Activated CD4-positive, alpha-beta T cell treated with anti-CD3 and anti-CD28 coated beads for 4 hours (primary cell): ENCODE measurements around the gene ERAL1.
A peak's percentile ranks its signal among the peaks of the same experiment; 100 is the strongest.
"Not testable (repeated sequence)": the region's sequence is repeated elsewhere in the genome, so short reads cannot be mapped to it uniquely, and the experiment has no call there.

ENCODE experiments used
- DNase-seq, 2 donors: peaks; one replicate each; pipeline ENCODE4 v3.0.0-alpha.2; 2020

Gene ERAL1

DNA sequence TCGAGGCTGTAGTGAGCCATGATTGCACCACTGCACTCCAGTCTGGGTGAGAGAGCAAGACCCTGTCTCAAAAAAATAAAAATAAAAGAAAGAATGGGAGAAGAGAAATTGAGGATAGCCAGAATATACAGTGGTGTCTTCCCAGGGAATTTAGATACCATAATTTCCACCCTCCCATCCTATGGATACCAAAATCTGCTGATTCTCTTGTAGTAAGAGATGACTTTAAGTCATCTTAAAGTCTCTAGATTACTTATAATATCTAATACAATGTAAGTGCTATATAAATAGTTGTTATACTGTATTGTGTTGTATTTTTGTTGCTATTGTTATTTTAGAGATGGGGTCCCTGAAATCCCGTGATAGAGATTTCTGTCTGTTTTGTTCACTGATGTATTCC, 1.5 kb upstream of the ERAL1 start:
- no peak for DNase-seq

DNA sequence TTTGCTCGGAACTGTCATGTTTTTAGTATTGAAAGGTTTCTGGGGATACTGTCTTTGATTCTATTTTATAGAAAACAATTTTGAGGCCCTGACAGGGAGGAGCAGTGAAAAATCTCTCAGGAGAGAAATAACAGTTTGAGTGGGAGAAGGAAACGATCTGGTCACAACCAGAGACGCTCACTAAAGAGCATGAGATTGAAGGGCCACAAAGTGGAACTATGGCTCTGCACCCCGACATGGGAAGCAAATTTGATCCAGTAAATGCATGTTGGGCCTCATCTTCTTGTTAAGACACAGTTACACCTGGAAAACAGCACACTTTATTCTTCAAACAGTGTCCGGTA, 492 bp downstream of the ERAL1 start:
- DNase-seq: no peak

DNA sequence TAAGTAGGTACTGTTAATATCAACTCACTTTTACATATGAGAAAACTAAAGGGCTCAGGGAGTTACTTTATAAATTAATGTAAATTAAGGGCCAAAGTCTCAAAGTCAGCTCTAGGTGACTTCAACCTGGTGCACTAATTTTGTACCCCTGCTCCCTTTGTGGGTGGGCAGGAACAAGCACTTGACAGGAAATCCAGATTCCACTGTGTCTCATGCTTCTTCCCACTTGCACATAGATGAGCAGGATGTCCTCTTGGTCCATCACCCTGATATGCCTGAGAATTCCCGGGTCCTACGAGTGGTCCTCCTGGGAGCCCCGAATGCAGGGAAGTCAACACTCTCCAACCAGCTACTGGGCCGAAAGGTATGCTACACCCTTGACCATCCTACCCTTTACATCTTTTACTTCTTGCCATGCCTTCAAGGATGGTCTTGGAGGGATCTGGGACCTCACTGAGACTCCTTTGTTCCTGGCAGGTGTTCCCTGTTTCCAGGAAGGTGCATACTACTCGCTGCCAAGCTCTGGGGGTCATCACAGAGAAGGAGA, 1.3 kb downstream of the ERAL1 start:
- DNase-seq: no peak

DNA sequence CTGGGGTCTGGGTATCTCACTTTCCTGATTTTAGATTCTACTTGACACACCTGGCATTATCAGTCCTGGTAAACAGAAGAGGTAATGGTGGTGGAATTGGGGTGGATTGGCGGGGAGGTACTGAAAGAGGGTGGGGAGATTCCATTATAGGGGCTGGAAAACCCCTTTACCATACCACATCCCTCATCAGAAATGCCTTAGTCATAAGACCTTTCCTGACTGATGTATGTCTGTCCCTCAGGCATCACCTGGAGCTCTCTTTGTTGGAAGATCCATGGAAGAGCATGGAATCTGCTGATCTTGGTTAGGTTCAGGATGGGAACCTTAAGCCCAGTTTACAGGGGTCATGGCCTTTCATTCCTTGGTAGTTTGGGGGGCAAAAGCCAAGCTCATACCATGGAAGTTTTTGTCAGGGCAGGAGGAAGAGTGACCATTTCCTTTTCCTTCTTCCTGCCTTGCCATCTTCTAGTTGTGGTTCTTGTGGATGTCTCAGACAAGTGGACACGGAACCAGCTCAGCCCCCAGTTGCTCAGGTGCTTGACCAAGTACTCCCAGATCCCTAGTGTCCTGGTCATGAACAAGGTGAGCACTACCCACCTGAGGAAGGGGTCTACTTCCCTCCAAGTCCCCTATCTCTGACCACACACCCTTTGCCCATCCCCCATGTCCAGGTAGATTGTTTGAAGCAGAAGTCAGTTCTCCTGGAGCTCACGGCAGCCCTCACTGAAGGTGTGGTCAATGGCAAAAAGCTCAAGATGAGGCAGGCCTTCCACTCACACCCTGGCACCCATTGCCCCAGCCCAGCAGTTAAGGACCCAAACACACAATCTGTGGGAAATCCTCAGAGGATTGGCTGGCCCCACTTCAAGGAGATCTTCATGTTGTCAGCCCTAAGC, 3.3 kb downstream of the ERAL1 start:
- DNase-seq: no peak

DNA sequence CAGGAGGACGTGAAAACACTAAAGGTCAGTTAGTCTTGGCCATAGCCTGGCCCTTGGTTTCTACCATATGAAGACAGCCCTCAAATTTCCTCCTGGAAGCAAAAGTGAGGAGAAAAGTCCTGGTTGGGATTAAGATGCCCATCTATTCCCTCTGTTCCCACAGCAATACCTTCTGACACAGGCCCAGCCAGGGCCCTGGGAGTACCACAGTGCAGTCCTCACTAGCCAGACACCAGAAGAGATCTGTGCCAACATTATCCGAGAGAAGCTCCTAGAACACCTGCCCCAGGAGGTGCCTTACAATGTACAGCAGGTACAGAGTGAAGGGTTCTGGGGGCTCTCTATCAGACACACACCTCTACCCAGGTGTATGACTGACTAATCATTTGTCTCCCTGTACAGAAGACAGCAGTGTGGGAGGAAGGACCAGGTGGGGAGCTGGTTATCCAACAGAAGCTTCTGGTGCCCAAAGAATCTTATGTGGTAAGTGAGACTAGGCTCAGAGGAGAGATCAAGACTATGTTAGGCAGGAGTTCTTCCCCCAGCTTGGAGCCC, 4.1 kb downstream of the ERAL1 start:
- DNase-seq: no peak

DNA sequence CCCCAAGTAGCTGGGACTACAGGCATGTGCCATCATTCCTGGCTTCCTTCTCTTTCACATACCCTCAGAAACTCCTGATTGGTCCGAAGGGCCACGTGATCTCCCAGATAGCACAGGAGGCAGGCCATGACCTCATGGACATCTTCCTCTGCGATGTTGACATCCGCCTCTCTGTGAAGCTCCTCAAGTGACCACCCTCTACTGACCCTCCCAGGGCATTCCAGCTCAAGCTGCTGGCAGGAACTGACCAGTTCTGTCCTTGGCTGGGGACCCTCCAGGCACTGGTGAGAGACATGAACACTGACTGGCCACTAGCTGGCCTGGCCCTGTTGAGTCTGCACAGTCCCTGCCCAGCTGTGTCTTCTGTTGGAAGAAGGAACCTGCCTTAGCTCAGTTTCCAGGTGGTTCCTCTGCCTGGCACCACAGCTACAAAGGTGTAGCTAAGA, 5.6 kb downstream of the ERAL1 start:
- DNase-seq: no peak

DNA sequence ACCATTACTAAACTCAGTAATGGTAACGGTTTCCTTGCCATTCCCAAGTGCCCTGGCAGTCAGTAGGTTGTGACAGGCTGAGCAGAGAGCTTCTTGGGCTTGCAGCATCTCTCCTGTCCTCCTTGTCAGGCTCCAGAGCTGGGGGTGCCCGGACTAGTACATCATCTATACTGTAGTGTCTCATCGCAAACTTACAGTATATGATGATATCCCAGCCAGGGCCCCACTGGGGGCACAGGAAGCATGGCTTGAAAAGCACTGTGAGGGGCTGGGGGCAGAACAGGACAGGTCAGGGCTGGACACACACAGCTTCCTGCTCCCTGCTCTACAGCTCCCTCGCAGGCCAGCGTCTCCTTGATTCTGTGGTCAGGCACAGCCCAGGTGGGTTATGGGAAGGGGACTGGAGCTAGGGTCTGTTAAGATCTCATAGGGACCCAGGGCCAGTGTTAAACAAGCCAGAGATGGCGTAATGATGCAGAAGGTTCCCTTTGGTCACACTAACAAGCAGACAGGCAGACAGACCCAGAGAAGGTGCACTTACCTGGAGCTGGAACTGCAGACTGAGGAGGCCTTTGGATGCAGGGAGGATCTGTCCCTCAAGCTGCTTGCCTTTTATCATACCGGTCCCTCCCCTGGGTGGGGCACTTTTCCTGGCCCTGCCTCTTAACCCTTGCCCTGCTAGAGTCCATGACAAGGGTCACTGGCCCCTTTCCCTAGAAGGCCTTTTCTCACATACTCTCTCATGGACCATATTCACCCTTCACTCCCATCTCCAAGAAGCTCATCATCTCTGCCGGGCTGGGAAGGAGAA, 6.8 kb downstream of the ERAL1 start:
- DNase-seq: no peak

DNA sequence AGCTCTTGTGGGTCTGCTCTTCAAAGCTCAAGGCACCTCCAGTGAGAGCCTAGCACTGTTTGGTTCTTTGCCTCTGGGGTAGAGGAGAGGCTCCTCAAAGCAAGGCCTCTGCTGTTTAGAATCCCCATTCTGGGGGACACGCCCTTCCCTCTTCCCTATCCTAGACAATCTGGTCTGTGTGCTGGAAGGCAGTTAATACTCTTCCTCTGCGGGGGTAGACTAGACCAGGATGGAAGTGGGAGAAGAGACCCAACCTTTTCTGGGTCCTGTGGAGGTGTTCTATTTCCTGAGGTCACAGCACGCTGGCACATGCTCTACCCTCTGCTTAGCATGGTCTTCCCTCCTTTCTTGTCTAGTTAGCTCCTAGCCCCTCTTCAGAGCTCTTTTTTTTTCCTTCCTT, 7.7 kb downstream of the ERAL1 start:
- no peak for DNase-seq

DNA sequence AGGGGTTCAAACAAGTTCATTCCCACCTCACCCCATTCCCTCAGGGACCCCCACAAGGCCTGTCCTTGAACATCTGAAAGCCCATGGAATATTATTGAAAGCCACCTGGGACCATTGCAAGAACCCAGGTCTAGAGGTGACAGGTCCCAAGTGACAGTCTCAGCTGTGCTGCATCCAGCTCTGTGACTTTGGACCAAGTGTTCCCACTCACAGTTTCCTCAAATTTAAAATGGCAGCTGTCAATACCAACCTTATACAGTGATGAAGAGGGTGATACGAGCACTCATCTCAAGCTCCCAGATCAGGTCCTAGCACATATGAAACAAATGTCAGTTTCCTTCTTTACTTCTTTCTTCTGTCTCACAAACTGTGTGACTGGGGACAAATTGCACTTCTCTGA, 9.1 kb downstream of the ERAL1 start:
- no peak for DNase-seq

DNA sequence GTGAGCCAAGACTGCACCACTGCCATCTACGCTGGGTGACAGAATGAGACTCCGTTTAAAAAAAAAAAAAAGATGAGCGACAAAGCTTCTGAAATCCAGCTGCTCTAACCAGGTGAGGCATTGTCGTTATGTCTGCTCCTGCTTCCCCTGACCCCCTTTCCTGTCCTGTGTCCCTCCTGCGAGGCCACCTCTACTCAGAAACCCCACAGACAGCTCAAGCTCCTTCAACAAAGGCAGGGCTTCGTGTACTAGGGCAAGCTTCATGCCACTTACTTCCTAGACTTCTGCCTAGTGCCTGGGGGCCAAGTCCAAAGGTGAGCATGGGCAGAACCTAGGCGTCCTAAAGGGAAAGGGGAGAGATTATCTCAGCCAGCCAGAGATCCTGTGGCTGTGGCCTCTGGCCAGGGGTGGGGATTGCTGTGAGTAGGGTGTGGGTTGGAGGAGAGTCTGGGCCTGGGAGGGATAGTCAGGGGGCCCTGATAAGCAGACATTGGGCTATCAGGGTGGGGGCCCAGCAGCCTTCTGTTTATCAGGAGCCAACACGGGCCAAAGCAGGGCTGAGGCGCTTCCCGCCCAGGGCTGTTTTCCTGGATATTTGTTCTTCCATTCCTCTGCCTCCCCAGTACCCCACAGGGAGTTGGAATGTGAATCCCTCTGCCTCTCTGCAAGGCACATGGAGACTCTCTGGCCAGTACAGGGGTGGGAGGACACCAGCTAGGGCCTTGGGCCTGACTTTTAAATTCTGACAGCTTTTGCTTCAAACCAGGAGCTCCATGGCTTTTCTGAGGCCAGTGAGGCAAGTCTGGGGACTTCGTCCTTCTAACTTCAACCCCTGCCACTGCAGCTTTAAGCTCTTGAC, 10.4 kb downstream of the ERAL1 start:
- DNase-seq: no peak

DNA sequence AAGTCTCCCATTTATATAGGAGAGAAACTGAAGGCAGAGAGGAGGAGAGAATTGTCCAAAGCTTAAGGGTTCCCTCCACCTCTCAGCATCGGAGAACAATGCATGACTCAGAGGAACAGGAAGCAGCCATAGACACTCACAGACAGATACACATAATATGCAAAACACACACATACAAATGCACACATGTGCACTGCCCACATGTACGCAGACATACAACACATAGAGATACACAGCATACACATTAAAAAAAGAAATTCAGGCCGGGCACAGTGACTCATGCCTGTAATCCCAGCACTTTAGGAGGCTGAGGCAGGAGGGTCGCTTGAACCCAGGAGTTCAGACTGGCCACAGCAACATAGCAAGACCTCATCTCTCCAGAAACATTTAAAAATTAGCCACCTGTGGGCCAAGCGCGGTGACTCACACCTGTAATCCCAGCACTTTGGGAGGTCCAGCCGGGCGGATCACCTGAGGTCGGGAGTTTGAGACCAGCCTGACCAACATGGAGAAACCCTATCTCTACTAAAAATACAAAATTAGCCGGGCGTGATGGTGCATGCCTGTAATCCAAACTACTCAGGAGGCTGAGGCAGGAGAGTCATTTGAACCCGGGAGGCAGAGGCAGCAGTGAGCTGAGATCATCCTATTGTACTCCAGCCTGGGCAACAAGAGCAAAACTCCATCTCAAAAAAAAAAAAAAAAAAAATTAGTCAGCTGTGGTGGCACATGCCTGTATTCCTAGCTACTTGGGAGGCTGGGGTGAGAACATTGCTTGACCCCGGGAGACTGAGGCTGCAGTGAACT, 11.3 kb downstream of the ERAL1 start:
- DNase-seq: no peak

DNA sequence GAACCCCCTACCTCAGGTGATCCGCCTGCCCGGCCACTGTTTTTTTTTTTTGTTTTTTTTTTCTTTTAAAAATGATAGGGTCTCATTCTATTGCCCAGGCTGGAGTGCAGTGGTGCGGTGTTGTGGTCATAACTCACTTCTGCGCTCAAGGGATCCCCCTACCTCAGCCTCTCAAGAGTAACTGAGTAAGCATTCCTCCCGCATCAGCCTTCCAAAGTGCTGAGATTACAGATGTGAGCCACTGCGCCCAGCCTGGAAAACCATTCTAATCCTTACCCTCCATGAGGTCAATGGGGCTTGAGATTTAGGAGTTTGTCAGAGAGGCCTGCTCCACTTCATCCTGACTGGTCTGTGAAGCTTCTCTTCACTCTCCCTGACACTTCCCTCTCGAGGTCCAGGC, 12.5 kb downstream of the ERAL1 start:
- no peak for DNase-seq

DNA sequence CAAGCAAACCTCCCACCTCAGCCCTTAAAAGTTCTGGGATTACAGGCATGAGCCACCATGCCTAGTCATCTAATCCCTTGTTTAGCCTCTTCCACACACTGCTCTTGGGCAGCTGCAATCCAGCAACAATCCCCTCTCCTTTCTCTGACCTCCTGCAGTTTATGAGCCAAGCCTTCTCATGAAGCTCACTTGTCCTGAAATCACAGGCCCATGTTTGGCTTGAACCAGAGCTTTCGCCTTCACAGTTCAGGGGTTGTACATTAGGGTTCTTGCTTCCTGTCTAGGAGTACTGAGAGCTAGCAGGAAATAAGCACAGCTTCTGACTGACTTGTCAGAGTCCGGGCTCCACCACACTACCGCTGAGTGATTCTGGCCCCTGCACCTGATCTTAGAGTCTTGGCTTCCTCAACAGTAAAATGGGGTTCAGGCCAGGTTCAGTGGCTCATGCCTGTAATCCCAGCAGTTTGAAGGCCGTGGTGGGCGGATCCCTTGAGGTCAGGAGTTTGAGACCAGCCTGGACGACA, 16.3 kb downstream of the ERAL1 start:
- peak; percentile 8 to 12 for DNase-seq

DNA sequence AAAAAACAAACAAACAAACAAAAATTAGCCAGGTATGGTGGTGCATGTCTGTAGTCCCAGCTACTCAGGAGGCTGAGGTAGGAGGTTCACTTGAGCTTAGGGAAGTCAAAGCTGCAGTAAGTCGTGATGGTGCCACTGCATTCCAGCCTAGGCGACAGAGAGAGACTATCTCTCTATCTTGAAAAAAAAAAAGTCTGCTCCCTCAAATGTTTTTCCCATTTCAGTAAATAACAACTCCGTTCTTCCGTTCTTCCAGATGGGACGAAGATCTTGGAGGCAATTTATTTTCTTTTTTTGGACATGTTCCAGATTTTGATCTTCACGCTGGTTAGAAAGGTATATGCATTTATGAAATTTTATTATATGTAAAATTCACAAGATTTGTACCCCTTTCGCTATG, 19.0 kb downstream of the ERAL1 start:
- no peak for DNase-seq

DNA sequence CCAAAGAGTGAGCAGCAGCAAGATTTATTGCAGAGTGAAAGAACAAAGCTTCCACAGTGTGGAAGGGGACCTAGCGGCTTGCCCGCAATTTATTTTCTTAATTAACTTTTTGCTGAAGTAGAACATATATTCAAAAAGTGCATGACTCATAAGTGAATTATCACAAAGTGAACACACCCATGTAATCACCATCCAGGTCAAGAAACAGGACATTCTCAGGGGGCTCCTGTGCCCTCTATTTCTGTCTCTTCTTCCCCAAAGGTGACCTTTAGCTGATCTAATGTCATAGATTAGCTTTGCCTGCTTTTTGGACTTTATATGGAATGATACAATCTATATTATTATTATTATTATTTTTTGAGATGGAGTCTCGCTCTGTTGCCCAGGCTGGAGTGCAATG, 19.9 kb downstream of the ERAL1 start:
- no peak for DNase-seq

DNA sequence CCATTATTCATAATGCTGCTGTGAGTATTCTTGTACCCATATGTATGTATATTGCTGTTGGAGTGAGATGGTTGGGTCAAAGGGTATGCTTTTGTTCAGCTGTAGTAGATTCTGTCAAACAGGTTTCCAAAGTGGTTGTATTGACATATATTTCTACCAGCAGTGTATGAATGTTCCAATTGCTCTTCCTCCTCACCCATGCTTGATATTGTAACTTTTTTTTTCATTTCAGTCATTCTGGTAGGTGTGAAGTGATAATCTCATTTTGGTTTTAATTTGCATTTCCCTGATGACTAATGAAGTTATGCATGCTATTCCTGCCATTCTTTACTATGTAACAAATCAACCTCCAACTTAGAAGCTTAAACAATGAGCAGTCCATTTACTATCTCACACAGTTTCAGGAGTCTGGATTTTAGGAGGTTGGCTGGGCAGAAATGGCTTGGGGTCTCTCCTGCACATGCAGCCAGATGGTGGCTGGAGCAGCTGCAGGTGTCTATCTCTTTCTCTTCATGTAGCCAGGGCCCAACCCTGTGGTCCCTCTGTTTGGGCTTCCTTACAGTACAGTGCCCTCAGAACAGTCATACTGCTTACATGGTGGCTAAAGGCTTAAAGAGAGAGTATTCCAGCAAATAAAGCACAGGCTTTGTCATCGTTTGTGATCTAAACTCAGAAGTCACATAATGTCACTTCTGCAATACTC, 21.2 kb downstream of the ERAL1 start:
- DNase-seq: no peak

DNA sequence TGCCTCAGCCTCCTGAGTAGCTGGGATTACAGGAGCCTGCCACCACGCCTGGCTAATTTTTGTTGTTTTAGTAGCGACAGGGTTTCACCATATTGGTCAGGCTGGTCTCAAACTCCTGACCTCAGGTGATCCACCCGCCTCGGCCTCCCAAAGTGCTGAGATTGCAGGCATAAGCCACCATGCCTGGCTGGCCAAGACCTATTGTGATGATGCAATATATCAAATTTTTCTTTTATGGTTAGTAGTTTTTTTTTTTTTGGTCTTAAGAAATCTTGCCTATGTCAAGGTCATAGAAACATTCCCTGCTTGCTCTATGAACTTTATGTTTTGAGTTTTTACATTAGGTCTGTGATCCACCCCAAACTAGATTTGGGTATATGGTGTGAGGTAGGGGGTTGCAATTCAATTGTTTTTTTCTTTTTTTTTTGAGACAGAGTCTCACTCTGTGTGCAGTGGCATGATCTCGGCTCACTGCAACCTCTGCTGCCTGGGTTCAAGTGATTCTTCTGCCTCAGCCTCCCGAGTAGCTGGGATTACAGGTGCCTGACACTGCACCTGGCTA, 22.4 kb downstream of the ERAL1 start:
- DNase-seq: not testable (repeated sequence)

DNA sequence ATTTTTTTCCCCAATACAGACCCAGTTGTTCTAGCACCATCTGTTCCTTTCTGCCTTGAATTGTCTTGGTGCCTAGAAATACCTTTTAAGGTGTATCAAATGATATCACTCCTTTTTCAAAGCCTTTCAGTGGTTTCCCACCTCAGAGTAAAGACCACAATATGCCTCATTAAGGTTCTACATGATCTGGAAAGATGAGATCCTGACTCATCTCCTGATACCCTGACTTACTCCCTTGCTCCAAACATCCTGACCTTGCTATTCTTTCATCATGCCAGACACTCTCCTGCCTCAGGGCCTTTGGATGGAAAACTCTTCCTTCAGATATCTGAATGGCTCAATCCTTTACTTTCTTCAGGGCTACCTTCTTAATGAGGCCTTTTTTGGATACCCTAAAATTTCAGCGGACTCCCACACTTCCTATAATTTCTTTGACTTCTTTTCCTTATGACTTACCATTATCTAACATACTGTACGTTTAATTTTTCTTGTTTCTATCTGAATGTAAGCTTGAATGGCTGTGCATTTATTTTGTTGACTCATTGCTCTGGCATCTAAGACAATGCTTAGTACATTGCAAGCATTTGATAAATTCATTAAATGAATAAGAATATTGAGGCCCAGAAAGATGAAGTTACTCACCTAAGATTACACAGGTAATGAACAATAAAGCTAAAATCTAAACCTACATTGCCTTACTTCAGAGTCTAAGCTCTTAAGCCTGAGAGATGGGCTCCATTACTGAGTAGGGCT, 23.5 kb downstream of the ERAL1 start:
- DNase-seq: no peak

DNA sequence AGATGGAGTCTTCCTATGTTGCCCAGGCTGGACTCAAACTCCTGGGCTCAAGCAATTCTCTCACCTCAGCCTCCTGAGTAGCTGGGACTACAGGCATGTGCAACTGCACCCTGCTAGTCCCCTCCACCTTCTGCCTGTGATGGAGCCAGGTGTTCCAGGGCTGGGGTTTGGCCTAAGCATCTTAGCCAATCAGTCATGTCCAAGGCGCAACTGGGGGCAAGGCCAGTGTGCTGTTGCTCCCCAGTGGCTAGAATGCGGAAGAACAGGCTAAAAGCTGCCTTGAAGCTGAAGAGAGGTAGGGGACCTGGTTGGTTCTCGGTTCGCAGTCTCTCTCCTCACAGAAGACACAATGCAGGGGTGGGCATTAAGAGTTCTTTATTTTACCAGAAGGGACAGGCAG, 24.2 kb downstream of the ERAL1 start:
- DNase-seq: no peak
